SK-N-SH treated with all-trans-retinoic acid at 6 μM for 48 hours (cell line): ENCODE data around the gene CLDN16.

Source experiments
- BACH2 ChIP-seq: fragments of 250-450 bp; sonication (Bioruptor Pico); IDR thresholded peaks from 2 replicates; pipeline ENCODE4 v1.9.0; 2021; ENCODE audit warnings: mild to moderate bottlenecking, borderline replicate concordance
- GLIS3 ChIP-seq: fragments of 250-450 bp; sonication (Bioruptor Pico); IDR thresholded peaks from 2 replicates; pipeline ENCODE4 v1.5.0; 2020; ENCODE audit warnings: mild to moderate bottlenecking, moderate library complexity
- ISL1 ChIP-seq: fragments of 250-450 bp; sonication (Bioruptor Pico); IDR thresholded peaks from 2 replicates; pipeline ENCODE4 v2.1.2; 2022; ENCODE audit warnings: mild to moderate bottlenecking, moderate library complexity
- OSR1 ChIP-seq: fragments of 250-450 bp; sonication (Bioruptor Pico); IDR thresholded peaks from 2 replicates; pipeline ENCODE4 v1.8.0; 2022; ENCODE audit warnings: moderate library complexity, mild to moderate bottlenecking, inconsistent platforms
- PPARA ChIP-seq: fragments of 250-450 bp; sonication (Bioruptor Pico); IDR thresholded peaks from 2 replicates; pipeline ENCODE4 v1.5.0; 2020; ENCODE audit warnings: mild to moderate bottlenecking, borderline replicate concordance
- RARB ChIP-seq: fragments of 250-450 bp; sonication (Bioruptor Pico); IDR thresholded peaks from 2 replicates; pipeline ENCODE4 v1.8.0; 2021; ENCODE audit warnings: mild to moderate bottlenecking, moderate library complexity
- SNAI2 ChIP-seq: fragments of 250-450 bp; sonication (Bioruptor Pico); IDR thresholded peaks from 2 replicates; pipeline ENCODE4 v1.5.0; 2020; ENCODE audit warnings: mild to moderate bottlenecking, moderate library complexity
- ZFP3 ChIP-seq: fragments of 250-450 bp; sonication (Bioruptor Pico); IDR thresholded peaks from 2 replicates; pipeline ENCODE4 v1.5.0; 2020; ENCODE audit warnings: mild to moderate bottlenecking, moderate library complexity

GRCh38 chr3:190425833-190426232 is 37.9 kb downstream of the CLDN16 start:
- TF ChIP-seq BACH2 (CRISPR knock-in tag), result no peak
- no peak for TF ChIP-seq OSR1 (CRISPR knock-in tag)
- TF ChIP-seq SNAI2 (CRISPR knock-in tag), result no peak
- TF ChIP-seq ZFP3 (CRISPR knock-in tag), result no peak
- TF ChIP-seq RARB (CRISPR knock-in tag), result no peak
- no peak for TF ChIP-seq ISL1 (CRISPR knock-in tag)
- TF ChIP-seq GLIS3, result no peak
- TF ChIP-seq PPARA (CRISPR knock-in tag), result no peak
